OCI-LY3 (cell line): Measurements from ENCODE around the gene MYO16.

Experiments
- EZH2phosphoT487 ChIP-seq: fragments of 200-600 bp; shearing (Covaris generic); IDR thresholded peaks from 2 replicates; pipeline ENCODE4 v1.6.1; 2018; ENCODE audit warnings: antibody characterized with exemption, mixed run types, low read depth
- TF ChIP-seq, protein P1 (sequence below): fragments of 200-600, 300-600 bp; sonication (generic); IDR thresholded peaks from 2 replicates; pipeline ENCODE4 v1.5.1; 2014; ENCODE audit warnings: antibody characterized with exemption, low read length, low read depth

DNA sequence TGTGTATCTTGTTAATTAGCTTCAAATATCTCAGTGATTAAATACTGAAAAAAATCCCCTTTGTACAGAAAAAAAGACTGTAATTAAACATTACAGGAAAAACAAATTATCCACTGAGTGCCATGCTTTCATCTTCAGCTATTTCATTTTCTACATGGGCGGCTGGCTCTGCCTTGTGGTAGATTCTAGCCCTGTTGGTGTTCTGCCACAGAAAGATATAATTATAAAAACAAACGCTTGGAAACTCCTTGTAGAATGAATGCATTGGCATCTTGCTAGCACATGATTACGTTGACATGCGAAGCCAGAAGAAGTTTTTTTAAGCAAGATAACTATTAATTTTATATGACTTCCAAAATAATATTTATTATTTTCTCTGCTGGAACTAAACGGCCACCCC is 496.8 kb downstream of the MYO16 start:
- TF ChIP-seq, protein P1, sequence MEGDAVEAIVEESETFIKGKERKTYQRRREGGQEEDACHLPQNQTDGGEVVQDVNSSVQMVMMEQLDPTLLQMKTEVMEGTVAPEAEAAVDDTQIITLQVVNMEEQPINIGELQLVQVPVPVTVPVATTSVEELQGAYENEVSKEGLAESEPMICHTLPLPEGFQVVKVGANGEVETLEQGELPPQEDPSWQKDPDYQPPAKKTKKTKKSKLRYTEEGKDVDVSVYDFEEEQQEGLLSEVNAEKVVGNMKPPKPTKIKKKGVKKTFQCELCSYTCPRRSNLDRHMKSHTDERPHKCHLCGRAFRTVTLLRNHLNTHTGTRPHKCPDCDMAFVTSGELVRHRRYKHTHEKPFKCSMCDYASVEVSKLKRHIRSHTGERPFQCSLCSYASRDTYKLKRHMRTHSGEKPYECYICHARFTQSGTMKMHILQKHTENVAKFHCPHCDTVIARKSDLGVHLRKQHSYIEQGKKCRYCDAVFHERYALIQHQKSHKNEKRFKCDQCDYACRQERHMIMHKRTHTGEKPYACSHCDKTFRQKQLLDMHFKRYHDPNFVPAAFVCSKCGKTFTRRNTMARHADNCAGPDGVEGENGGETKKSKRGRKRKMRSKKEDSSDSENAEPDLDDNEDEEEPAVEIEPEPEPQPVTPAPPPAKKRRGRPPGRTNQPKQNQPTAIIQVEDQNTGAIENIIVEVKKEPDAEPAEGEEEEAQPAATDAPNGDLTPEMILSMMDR, result no peak
- TF ChIP-seq EZH2phosphoT487, result no peak
